ENCODE data around the gene TAOK1. TPM values are rescaled to one million over a fixed set of nuclear protein-coding genes. Genes with fewer than 3 reads are reported as not detected.

TAOK1 gene
- total and polyA plus RNA-seq, 2 of the 13 experiments (the other 11 are each of a cell fraction or from before 2014, with no cell fraction given), result 14.1 to 23.0 TPM

GRCh38 chr17:29590411-29591145, 200.4 kb downstream of the TAOK1 start (continued):
- TF ChIP-seq FOXA3 (CRISPR knock-in tag; IDR thresholded peaks at IDR 0.05) (0 out of 2 replicates have a peak, but pooled peaks have one; percentile 2), FOXA1 (IDR thresholded peaks at IDR 0.05) (no peak), FOXA1 (CRISPR knock-in tag; IDR thresholded peaks at IDR 0.05) (no peak), ZFP36L1 (CRISPR knock-in tag; IDR thresholded peaks at IDR 0.05) (no peak), GTF2F1 (IDR thresholded peaks at IDR 0.05; ENCODE audit: low read length) (no peak), ARID3A (IDR thresholded peaks at IDR 0.05; ENCODE audit: low read depth, low read length) (no peak), NR2F1 (CRISPR knock-in tag; IDR thresholded peaks at IDR 0.05) (no peak), KDM2A (CRISPR knock-in tag; IDR thresholded peaks at IDR 0.05; ENCODE audit: borderline replicate concordance, low read depth) (0 out of 2 replicates have a peak, but pooled peaks have one; percentile 2), STAT6 (CRISPR knock-in tag; IDR thresholded peaks at IDR 0.05; ENCODE audit: borderline replicate concordance) (no peak), HNF4G (IDR thresholded peaks at IDR 0.05; ENCODE audit: borderline replicate concordance, low read depth, low read length) (no peak), HNF4G (CRISPR knock-in tag; IDR thresholded peaks at IDR 0.05; ENCODE audit: borderline replicate concordance, low read depth) (no peak), ELK4 (CRISPR knock-in tag; IDR thresholded peaks at IDR 0.05; ENCODE audit: borderline replicate concordance) (no peak), MTERF4 (CRISPR knock-in tag; IDR thresholded peaks at IDR 0.05) (no peak), ZSCAN29 (CRISPR knock-in tag; conservative IDR thresholded peaks at IDR 0.05) (no peak), ZNF260 (CRISPR knock-in tag; IDR thresholded peaks at IDR 0.05; ENCODE audit: borderline replicate concordance, low read depth) (no peak), BCL3 (CRISPR knock-in tag; IDR thresholded peaks at IDR 0.05) (no peak), ARHGAP35 (CRISPR knock-in tag; IDR thresholded peaks at IDR 0.05; ENCODE audit: borderline replicate concordance) (no peak), SRF (IDR thresholded peaks at IDR 0.05; ENCODE audit: low read depth, low read length) (no peak), CERS6 (CRISPR knock-in tag; IDR thresholded peaks at IDR 0.05) (no peak)

Data from HepG2 (cell line).